HCT116 (cell line): ENCODE data around the gene BBS9. TPM values are rescaled to one million over a fixed set of nuclear protein-coding genes. Genes with fewer than 3 reads are reported as not detected.

Experiments used
- ATAC-seq: fragments of 200-7000 bp; cut with Tn5 transposase; 2 replicates; pipeline ENCODE4 v1.9.1; 2020; ENCODE audit warnings: mild to moderate bottlenecking, moderate library complexity
- BruUV-seq: library from RNA; stranded (reverse); fragments of 400-500 nt; replicated peaks from 2 replicates; lab custom pipeline; 2021; lab: Mats Ljungman, UMichigan
- CTCF ChIA-PET: fragments of 300-600 bp; sonication (Branson Sonifier 250); formaldehyde crosslinking; loops from one replicate; lab custom pipeline; 2021; ENCODE audit warnings: antibody characterized with exemption; lab: Charles Lee
- POLR2A ChIA-PET: fragments of 300-600, 350-600 bp; sonication (Branson Sonifier 250); formaldehyde crosslinking; loops from one replicate; lab custom pipeline; 2021; ENCODE audit warnings: antibody characterized with exemption; lab: Charles Lee
- RAD21 ChIA-PET, 2 experiments: fragments of 300-600 bp; sonication (Branson Sonifier 250); formaldehyde crosslinking; loops; one replicate each; lab custom pipeline; 2023; ENCODE audit warnings: low total read pairs in 2 of 2; ENCODE audit not compliant: uncharacterized antibody in 2 of 2, unreplicated experiment in 2 of 2, low non-redundant PET in 1 of 2; lab: Charles Lee
- DNase-seq: peaks from one replicate; pipeline ENCODE4 v3.0.0-alpha.2; 2010; ENCODE audit warnings: low read depth, low spot score
- H2AFZ ChIP-seq: fragments of 200-600 bp; shearing (Covaris generic), sonication (generic); 2 replicates; pipeline ENCODE4 v1.6.1; 2017; ENCODE audit warnings: low read depth, mixed run types, mixed read lengths, antibody characterized with exemption, low read length; ENCODE audit not compliant: poor library complexity, severe bottlenecking
- H3K27ac ChIP-seq: 2 replicates; pipeline ENCODE4 v1.5.1; 2012; ENCODE audit warnings: low read depth, low read length
- H3K27me3 ChIP-seq: fragments of 200-600 bp; sonication (generic); 2 replicates; pipeline ENCODE4 v1.6.1; 2016; ENCODE audit warnings: mixed run types, low read length, mixed read lengths; ENCODE audit not compliant: insufficient read depth
- H3K36me3 ChIP-seq, 2 experiments: fragments of 200-500 bp in 1 of 2; fragments of 200-600 bp in 1 of 2; sonication (Bioruptor generic) in 1 of 2; sonication (generic) in 1 of 2; 2 replicates each; pipeline versions ENCODE4 v1.5.1 to v1.6.1; 2014 to 2016; ENCODE audit warnings: low read length in 2 of 2, inconsistent platforms in 1 of 2, mixed read lengths in 1 of 2, mixed run types in 1 of 2; ENCODE audit not compliant: insufficient read depth in 2 of 2, control insufficient read depth in 1 of 2
- H3K4me1 ChIP-seq, 2 experiments: fragments of 200-600 bp in 1 of 2; sonication (generic) in 1 of 2; 2 replicates each; pipeline versions ENCODE4 v1.5.1 to v1.6.1; 2012 to 2017; ENCODE audit warnings: low read length in 2 of 2, inconsistent platforms in 1 of 2, mild to moderate bottlenecking in 1 of 2, mixed read lengths in 1 of 2, mixed run types in 1 of 2, moderate library complexity in 1 of 2; ENCODE audit not compliant: insufficient read depth in 2 of 2, control insufficient read depth in 1 of 2
- H3K4me2 ChIP-seq: fragments of 200-600 bp; sonication (generic); 2 replicates; pipeline ENCODE4 v1.6.1; 2017; ENCODE audit warnings: mixed run types, low read length, mixed read lengths
- H3K4me3 ChIP-seq, 2 experiments: fragments of 200-600 bp in 1 of 2; sonication (generic) in 1 of 2; replicated peaks in 1 of 2; 2 replicates each; pipeline ENCODE4 v1.5.1; 2011 to 2016; ENCODE audit warnings: low read length in 2 of 2, control low read depth in 1 of 2, low read depth in 1 of 2, mild to moderate bottlenecking in 1 of 2, mixed read lengths in 1 of 2, mixed run types in 1 of 2
- H3K79me2 ChIP-seq: fragments of 200-600 bp; sonication (generic); 2 replicates; pipeline ENCODE4 v1.6.1; 2017; ENCODE audit warnings: mild to moderate bottlenecking, mixed run types, low read length, moderate library complexity, mixed read lengths; ENCODE audit not compliant: insufficient read depth
- H3K9ac ChIP-seq: fragments of 200-600 bp; sonication (generic); 2 replicates; pipeline ENCODE4 v1.6.1; 2016; ENCODE audit warnings: low read length, mixed read lengths
- H3K9me2 ChIP-seq: fragments of 200-600 bp; sonication (generic), shearing (Covaris generic); 2 replicates; pipeline ENCODE4 v1.6.1; 2017; ENCODE audit warnings: mixed run types, mild to moderate bottlenecking, moderate library complexity; ENCODE audit not compliant: insufficient read depth
- H3K9me3 ChIP-seq, 2 experiments: fragments of 200-500 bp in 1 of 2; fragments of 200-600 bp in 1 of 2; sonication (Bioruptor generic) in 1 of 2; sonication (generic) in 1 of 2; 2 replicates each; pipeline ENCODE4 v1.6.1; 2014 to 2017; ENCODE audit warnings: low read length in 2 of 2, mixed read lengths in 2 of 2, inconsistent platforms in 1 of 2, low read depth in 1 of 2, mild to moderate bottlenecking in 1 of 2, mixed run types in 1 of 2, moderate library complexity in 1 of 2; ENCODE audit not compliant: control insufficient read depth in 1 of 2, insufficient read depth in 1 of 2
- H4K20me1 ChIP-seq: fragments of 200-600 bp; sonication (generic), shearing (Covaris generic); 2 replicates; pipeline ENCODE4 v1.6.1; 2017; ENCODE audit warnings: mixed run types, mild to moderate bottlenecking, moderate library complexity; ENCODE audit not compliant: insufficient read depth
- CTCF ChIP-seq, 3 experiments: fragments of 200-600 bp in 1 of 3; sonication (generic) in 1 of 3; IDR thresholded peaks in 2 of 3; conservative IDR thresholded peaks in 1 of 3; 2 replicates each; pipeline ENCODE4 v1.5.1; 2012 to 2017; ENCODE audit warnings: low read depth in 2 of 3, low read length in 2 of 3, antibody characterized with exemption in 1 of 3, borderline replicate concordance in 1 of 3, control low read depth in 1 of 3, mild to moderate bottlenecking in 1 of 3, mixed read lengths in 1 of 3, mixed run types in 1 of 3, moderate library complexity in 1 of 3; ENCODE audit not compliant: insufficient read depth in 1 of 3
- EZH2 ChIP-seq: fragments of 200-600 bp; sonication (generic); IDR thresholded peaks from 2 replicates; pipeline ENCODE4 v1.6.1; 2017; ENCODE audit warnings: antibody characterized with exemption, mixed run types
- EZH2phosphoT487 ChIP-seq: fragments of 200-600 bp; IDR thresholded peaks from 2 replicates; pipeline ENCODE4 v1.6.1; 2018; ENCODE audit warnings: antibody characterized with exemption, borderline replicate concordance
- FOSL1 ChIP-seq: IDR thresholded peaks from 2 replicates; pipeline ENCODE4 v1.6.1; 2012; ENCODE audit warnings: low read depth
- MAX ChIP-seq: IDR thresholded peaks from 2 replicates; pipeline ENCODE4 v1.6.1; 2012
- SIN3A ChIP-seq: IDR thresholded peaks from 2 replicates; pipeline ENCODE4 v1.6.1; 2012; ENCODE audit warnings: low read depth
- SP1 ChIP-seq: IDR thresholded peaks from 2 replicates; pipeline ENCODE4 v1.6.1; 2012; ENCODE audit warnings: low read depth
- TCF7L2 ChIP-seq: IDR thresholded peaks from 2 replicates; pipeline ENCODE4 v1.7.0; 2011; ENCODE audit warnings: borderline replicate concordance, inconsistent platforms; ENCODE audit not compliant: insufficient read depth, insufficient read length; ENCODE audit errors: extremely low read depth
- YY1 ChIP-seq: IDR thresholded peaks from 2 replicates; pipeline ENCODE4 v1.6.1; 2011; ENCODE audit warnings: low read length, low read depth, moderate library complexity, mild to moderate bottlenecking; ENCODE audit not compliant: insufficient replicate concordance; ENCODE audit errors: extremely low read depth
- ZBTB33 ChIP-seq: IDR thresholded peaks from 2 replicates; pipeline ENCODE4 v1.6.1; 2011; ENCODE audit warnings: mild to moderate bottlenecking, low read length, moderate library complexity; ENCODE audit not compliant: insufficient replicate concordance; ENCODE audit errors: extremely low read depth
- ZFX ChIP-seq: fragments of 450-650 bp; IDR thresholded peaks from 2 replicates; pipeline ENCODE4 v1.6.1; 2017
- ZNF274 ChIP-seq: fragments of 200-500 bp; sonication (Bioruptor generic); IDR thresholded peaks from 2 replicates; pipeline ENCODE4 v1.6.1; 2014; ENCODE audit warnings: mild to moderate bottlenecking, low read depth, low read length, inconsistent platforms
- intact Hi-C: fragments of 100-400 bp; cut with micrococcal nuclease; formaldehyde crosslinking; loops from 2 replicates; pipeline ENCODE4 v1.10.0; 2022
- total RNA-seq: library from RNA; stranded (reverse); gene quantifications from one replicate; pipeline ENCODE4 v1.2.1, GENCODE V29; 2021; ENCODE audit not compliant: unreplicated experiment

The BBS9 gene
- total RNA-seq, 1 experiment from 2014 or later: 7.1 TPM

GRCh38 chr7:33100770-33101169, 28.6 kb upstream of the BBS9 start:
- H3K27ac ChIP-seq: no peak overlapping the region
- H3K79me2 ChIP-seq: peaks cover 48% of the 10 kb centered on the region
- POLR2A ChIA-PET: no interaction called here
- H4K20me1 ChIP-seq: no peaks in the 10 kb centered on the region
- H3K4me3 ChIP-seq: no peak overlapping the region
- no peaks in the 10 kb centered on the region for H3K27me3 ChIP-seq
- CTCF ChIA-PET: interaction anchor here (0.9 kb wide), 1 partner anchor 8 kb away, joined by 3 read pairs; the partner anchor contains the start of gene RP9
- H2AFZ ChIP-seq: no peak overlapping the region
- no peak overlapping the region for H3K9ac ChIP-seq
- peaks cover 34 to 38% of the 10 kb centered on the region in 2 experiments; a peak in 3 of 4 replicates for H3K36me3 ChIP-seq
- TF ChIP-seq CTCF (IDR thresholded peaks at IDR 0.05 in 2 of 3, conservative IDR thresholded peaks at IDR 0.05 in 1 of 3; ENCODE audit: borderline replicate concordance in 1 of 3, insufficient read depth in 1 of 3, low read depth in 2 of 3, low read length in 2 of 3) (no peak), ZFX (no peak), TCF7L2 (no peak), EZH2phosphoT487 (no peak), SP1 (no peak)
- no peaks in the 10 kb centered on the region for H3K4me1 ChIP-seq
- BruUV-seq: no TSS peak
- no peak overlapping the region for H3K4me2 ChIP-seq
- no peaks in the 10 kb centered on the region for H3K9me2 ChIP-seq
- intact Hi-C loops: loop anchor here (10.0 kb wide), 1 partner anchor 596 kb away; no protein-coding TSS in a partner anchor
- no peaks in the 10 kb centered on the region for H3K9me3 ChIP-seq
- RAD21 ChIA-PET: no interaction called here
- DNase-seq: no peak
- ATAC-seq: no peak

GRCh38 chr7:33101906-33102305, 27.5 kb upstream of the BBS9 start:
- Histone ChIP-seq H3K4me1 (no peaks in the 10 kb centered on the region), H2AFZ (no peak overlapping the region), H3K79me2 (peaks cover 60% of the 10 kb centered on the region), H3K36me3 (peaks cover 23 to 27% of the 10 kb centered on the region in 2 experiments; a peak in 3 of 4 replicates), H3K4me2 (no peak overlapping the region), H3K9me2 (no peaks in the 10 kb centered on the region), H3K9ac (no peak overlapping the region), H3K9me3 (no peaks in the 10 kb centered on the region), H3K27ac (no peak overlapping the region), H3K27me3 (no peaks in the 10 kb centered on the region), H3K4me3 (no peak overlapping the region), H4K20me1 (no peaks in the 10 kb centered on the region)
- DNase-seq (no peak), ATAC-seq (no peak)
- RAD21 ChIA-PET: no interaction called here
- POLR2A ChIA-PET: no interaction called here
- intact Hi-C loops: loop anchor here (10.0 kb wide), 1 partner anchor 597 kb away; no protein-coding TSS in a partner anchor
- CTCF ChIA-PET: no interaction called here
- BruUV-seq: no TSS peak
- TF ChIP-seq EZH2: no peak
- TF ChIP-seq SIN3A: no peak
- TF ChIP-seq YY1: no peak
- TF ChIP-seq ZBTB33: no peak
- no peak for TF ChIP-seq FOSL1
- TF ChIP-seq ZNF274: no peak
- TF ChIP-seq MAX: no peak
- TF ChIP-seq TCF7L2: no peak
- TF ChIP-seq SP1: no peak
- no peak for TF ChIP-seq CTCF (IDR thresholded peaks at IDR 0.05 in 2 of 3, conservative IDR thresholded peaks at IDR 0.05 in 1 of 3; ENCODE audit: borderline replicate concordance in 1 of 3, insufficient read depth in 1 of 3, low read depth in 2 of 3, low read length in 2 of 3)
